ENCODE data around the gene KCTD2.
"Not testable (repeated sequence)": the region's sequence is repeated elsewhere in the genome, so short reads cannot be mapped to it uniquely, and the experiment has no call there.

The KCTD2 gene

DNA sequence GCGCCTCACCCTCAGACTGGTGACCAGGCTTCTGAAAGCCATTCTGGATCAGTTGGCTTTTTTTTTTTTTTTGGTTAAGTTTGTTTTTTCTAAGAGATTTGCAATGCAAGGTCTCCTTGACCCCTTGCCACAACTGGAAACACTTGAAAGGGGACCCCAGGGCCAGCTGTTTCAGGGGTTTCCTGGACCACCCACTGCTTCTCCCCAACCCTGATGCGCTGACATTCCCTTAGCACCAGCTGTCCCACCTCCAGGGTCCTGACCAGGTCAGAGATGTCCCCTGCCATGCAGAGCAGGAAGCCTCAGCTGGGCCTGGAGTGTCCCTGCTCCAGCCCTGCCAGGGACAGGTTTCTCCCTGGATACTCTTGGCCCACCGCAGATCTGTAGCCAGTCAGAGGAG is 42.7 kb upstream of the KCTD2 start:
- TF ChIP-seq, protein P1, sequence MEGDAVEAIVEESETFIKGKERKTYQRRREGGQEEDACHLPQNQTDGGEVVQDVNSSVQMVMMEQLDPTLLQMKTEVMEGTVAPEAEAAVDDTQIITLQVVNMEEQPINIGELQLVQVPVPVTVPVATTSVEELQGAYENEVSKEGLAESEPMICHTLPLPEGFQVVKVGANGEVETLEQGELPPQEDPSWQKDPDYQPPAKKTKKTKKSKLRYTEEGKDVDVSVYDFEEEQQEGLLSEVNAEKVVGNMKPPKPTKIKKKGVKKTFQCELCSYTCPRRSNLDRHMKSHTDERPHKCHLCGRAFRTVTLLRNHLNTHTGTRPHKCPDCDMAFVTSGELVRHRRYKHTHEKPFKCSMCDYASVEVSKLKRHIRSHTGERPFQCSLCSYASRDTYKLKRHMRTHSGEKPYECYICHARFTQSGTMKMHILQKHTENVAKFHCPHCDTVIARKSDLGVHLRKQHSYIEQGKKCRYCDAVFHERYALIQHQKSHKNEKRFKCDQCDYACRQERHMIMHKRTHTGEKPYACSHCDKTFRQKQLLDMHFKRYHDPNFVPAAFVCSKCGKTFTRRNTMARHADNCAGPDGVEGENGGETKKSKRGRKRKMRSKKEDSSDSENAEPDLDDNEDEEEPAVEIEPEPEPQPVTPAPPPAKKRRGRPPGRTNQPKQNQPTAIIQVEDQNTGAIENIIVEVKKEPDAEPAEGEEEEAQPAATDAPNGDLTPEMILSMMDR (IDR thresholded peaks at IDR 0.05; ENCODE audit: low read depth, low read length): no peak
- no peak overlapping the region for H3K4me3 ChIP-seq (ENCODE audit: low read depth, low read length)

DNA sequence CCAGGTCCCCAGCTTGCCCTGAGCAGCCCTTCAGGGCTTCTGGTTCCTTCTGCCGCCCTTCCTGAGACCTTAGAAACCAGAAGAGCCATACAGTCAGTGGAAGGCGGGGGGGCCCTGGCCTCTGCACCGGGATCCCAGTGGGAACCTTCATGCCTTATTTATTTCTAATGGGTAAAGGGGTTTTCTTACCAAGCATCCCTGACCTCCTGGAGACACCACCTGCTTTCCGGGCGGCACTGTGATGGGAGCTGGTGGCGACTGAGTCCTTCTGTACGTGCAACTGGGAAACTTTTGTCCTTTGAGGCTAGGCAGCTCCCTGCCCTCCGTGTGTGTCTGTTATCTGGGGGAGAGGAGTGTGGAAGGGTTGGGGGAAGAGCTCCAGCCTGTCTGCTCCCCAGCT is 41.7 kb upstream of the KCTD2 start:
- TF ChIP-seq, protein P1 (IDR thresholded peaks at IDR 0.05; ENCODE audit: low read depth, low read length): no peak
- H3K4me3 ChIP-seq (ENCODE audit: low read depth, low read length): no peak overlapping the region

DNA sequence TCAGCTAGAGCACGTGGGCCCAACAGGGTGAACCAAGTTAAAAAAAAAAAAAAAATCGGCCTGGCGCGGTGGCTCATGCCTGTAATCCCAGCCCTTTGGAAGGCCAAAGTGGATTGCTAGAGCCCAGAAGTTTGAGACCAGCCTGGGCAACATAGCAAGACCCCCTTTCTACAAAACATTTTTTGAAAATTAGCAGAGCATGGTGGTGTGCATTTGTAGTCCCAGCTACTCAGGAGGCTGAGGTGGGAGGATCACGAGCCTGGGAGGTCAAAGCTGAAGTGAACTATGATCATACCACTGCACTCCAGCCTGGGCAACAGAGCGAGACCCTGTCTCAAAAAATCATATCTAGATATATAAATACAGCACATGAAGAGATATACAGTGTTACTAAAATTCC is 40.9 kb upstream of the KCTD2 start:
- H3K4me3 ChIP-seq (ENCODE audit: low read depth, low read length): not testable (repeated sequence)

DNA sequence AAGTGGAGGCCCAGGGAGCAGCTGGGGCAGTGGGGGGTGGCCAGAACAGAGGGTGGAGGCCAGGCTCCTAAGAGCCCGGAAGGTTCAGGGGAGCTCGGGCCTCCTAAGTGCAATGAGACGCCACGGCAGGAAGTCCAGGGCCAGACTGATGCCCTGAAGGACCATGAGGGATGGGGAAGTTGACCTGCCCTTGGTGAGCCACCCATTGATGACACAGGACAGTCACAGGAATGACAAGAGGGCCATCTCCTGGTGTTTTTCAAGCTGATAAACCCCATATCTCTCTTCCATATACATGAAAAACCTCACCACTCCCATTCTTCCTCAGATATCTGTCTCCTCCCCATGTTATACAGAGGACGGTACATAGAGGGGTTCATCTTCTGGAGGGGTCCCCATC is 40.4 kb upstream of the KCTD2 start:
- H3K4me3 ChIP-seq (ENCODE audit: low read depth, low read length): no peak overlapping the region
- TF ChIP-seq, protein P1 (IDR thresholded peaks at IDR 0.05; ENCODE audit: low read depth, low read length): no peak

DNA sequence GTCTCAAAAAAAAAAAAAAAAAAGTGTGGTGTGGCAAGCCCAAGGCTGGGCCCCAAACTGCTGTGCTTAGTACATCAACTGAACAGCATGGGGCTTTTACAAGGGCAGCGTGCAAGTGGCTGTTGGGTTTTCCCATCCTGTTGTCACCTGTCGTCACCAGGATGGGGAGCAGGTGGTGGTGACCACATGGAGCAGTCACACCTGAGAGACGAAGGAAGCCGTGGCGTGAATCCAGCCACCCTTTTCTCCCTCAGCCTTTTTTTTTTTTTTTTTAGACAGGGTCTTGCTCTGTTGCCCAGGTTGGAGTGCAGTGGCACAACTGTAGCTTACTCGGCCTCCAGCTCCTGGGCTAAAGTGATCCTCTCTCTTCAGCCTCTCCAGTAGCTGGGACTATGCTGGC is 38.7 kb upstream of the KCTD2 start:
- TF ChIP-seq, protein P1 (IDR thresholded peaks at IDR 0.05; ENCODE audit: low read depth, low read length): no peak
- H3K4me3 ChIP-seq (ENCODE audit: low read depth, low read length): no peak overlapping the region

DNA sequence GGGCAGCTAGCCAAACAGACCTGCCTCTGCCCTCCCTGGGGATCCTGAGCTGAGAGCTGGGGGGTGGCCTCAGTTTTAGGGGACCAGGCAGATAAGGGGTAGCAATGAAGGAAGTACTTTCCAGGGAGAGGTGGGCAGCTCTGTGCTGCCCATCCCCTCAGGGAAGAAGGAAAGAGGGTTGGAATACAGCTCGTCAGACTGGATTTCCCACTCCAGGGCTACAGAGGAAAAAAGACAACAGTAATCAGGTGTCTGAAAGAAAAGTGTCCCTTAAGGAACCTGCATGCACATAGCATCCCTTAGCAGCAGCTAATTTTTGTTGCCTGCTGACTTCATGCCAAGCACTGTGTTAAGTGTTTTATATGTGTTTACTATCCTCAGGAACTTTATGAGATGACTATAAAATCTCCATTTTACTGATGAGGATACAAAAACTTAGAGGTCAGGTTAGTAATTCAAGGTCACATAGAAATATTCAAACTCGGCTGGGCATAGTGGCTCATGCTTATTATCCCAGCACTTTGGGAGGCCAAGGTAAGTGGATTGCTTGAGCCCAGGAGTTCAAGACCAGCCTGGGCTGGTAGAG is 37.8 kb upstream of the KCTD2 start:
- TF ChIP-seq, protein P1 (IDR thresholded peaks at IDR 0.05; ENCODE audit: low read depth, low read length): no peak
- no peak overlapping the region for H3K4me3 ChIP-seq (ENCODE audit: low read depth, low read length)

DNA sequence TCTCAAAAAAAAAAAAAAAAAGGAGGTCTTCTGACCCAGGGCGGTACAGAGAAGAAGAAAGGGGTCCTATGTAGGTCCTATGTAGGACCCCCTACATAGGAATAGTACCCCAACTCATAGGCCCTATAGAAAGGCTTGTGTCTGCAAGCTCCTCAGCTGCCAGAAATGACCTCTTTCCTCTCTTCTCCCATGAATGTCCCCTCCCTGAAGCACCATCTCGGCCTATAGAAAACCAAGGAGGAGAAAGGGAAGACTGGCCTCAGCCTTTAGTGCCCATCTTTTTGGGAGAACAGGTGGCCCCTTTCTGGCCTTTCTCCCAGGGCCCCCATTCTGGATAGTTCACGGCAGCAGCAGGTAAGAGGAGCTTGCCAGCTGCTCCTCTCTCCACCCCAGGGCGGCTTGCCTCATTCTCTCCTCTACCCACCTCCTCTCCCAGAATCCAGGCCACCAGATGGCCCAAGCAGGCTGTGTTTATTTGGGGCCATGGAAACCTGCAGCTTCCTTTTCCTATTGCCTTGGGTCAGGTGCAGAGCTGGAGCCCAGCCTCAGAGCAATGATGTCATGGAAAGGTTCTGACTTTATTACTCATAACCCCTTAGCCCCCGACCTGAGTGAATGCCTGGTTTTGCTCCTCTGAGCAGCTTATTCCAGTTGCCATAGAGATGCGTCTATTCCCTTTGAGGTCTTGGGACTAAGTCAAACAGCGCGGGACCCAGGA is 36.2 kb upstream of the KCTD2 start:
- TF ChIP-seq, protein P1 (IDR thresholded peaks at IDR 0.05; ENCODE audit: low read depth, low read length): no peak

More for the DNA sequence above, 36.2 kb upstream of the KCTD2 start:
- H3K4me3 ChIP-seq (ENCODE audit: low read depth, low read length): no peak overlapping the region

Measured in WI38 (cell line).